Erythroblast (primary cell): Measurements from ENCODE around the gene SLC6A1.

ENCODE experiments used
- DNase-seq, 2 experiments: peaks; one replicate each; lab custom pipeline; 2025; lab: John Stamatoyannopoulos, UW
- GATA1 ChIP-seq: IDR thresholded peaks from 2 replicates; pipeline ENCODE4 v1.6.1; 2011; ENCODE audit warnings: low read depth, mild to moderate bottlenecking, control low read depth, low read length, moderate library complexity
- POLR2A ChIP-seq: IDR thresholded peaks from 2 replicates; pipeline ENCODE4 v1.6.1; 2011; ENCODE audit warnings: mild to moderate bottlenecking, low read length

Gene SLC6A1

GRCh38 chr3:10992017-10992942 lies at the start of gene SLC6A1:
SLC6A1 (plus strand) TSS chr3:10992748; CDS start chr3:11017212, 24,464 bp downstream.
- DNase-seq = no peak
- no peak for TF ChIP-seq POLR2A
- no peak for TF ChIP-seq GATA1

DNA sequence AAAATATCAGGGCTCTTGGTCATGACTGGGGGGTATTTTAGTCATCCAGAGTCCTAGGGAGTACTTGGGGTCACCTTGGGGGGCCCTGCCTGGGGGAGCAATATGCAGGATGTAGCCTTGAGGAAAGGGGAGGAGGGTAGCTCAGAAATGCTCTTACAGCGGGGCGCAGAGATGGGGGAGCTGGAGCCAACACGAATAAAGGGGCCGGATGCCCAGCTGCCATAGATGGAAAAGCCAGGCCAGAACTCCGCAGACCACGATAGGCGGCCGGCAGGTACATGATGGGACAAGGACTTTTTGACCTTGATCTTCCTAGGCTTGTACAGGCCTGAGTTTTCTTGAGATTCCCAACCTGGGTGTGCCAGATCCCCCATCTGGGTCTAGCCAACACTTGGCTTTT lies 47.7 kb upstream of the SLC6A1 start:
- no peak for DNase-seq
- TF ChIP-seq POLR2A (no peak), GATA1 (no peak)

DNA sequence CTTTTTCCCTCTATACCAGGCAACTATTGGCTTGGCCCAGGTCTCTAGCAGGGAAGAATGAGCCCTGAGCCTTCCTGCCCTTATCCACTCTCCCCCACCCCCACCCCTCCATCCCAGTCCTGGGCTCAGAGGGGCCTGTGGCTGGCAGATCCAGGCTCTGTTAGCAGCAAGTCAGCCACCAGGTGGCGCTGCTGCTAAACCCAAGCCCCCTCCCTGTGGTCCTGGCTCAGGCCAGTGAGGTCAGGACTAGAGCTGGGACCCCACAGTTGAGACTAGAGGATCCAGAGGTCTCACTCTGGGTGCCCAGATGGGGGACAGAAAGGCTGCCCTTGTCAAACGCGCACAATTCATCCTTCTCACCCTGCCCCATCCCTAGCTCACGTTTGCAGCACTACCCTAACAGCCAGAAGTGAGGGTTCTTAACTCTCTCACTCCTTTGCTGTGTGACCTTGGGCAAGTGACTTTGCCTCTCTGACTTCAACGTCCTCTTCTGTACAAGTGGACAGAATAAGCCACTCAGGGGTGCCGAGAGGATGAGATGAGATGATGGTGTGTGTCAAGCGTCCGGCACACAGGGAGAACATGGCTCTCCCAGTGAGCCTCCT lies 46.8 kb upstream of the SLC6A1 start:
- TF ChIP-seq GATA1 (no peak), POLR2A (no peak)
- DNase-seq = peak; percentile 48 to 71

DNA sequence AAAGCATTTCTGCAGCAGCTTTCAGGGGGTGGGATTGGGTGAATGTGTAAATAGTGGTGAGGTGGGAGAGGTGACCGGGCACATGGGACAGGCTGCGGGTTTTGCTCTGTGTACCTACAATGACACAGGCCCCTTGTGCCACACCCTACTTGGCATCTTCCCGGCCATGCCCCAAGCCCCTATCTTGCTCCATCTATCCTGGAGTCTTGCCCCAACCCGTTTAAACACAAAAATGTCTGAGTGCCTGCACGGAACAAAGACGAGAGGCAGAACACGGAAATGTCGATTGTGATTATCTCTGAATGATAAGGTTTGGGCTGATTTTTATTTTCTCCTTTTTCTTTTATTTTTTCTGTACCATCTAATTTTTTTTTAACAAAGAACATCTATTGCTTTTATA lies 46.0 kb upstream of the SLC6A1 start:
- no peak for DNase-seq
- TF ChIP-seq POLR2A = no peak
- TF ChIP-seq GATA1 = no peak

DNA sequence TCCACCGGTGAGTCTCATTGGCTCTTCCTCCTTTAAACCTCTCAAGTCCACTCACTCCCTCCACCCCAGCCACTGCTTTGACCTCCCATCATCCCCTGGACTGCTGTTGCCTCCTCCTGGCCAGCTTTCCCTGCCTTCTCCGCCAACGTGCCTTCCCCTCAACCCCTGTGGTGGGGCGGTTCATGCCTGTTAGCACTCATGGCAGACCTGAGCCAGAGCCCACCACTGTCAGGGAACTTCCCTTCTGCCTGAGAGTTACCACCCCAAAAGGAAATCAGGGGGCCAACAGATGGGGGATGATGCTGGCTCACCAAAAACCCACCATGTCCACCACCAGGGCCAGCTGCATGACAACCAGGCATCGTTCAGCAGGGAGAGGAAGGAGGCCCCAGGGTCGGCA lies 44.2 kb upstream of the SLC6A1 start:
- DNase-seq = no peak
- TF ChIP-seq GATA1 = no peak
- TF ChIP-seq POLR2A = no peak

DNA sequence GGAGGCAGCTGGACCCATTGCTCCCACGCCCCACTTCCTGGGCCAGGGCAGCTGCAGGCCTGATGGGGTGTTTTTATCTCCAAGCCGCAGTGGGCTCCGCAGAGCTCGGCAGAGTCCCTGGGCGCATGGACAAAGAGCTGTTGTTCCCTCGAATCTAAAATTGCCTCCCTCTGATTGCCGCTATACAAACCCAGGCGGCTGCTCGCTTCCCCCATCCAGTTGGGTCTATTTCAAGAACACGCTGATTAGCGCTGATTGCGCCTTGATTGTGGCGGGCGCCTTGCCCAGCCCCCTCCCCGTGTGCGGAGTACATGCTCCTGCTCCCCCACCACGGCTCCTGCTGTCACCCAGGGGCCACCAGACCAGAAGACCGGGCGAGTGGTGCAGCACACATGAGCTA lies 43.4 kb upstream of the SLC6A1 start:
- no peak for DNase-seq
- TF ChIP-seq POLR2A (no peak), GATA1 (no peak)

DNA sequence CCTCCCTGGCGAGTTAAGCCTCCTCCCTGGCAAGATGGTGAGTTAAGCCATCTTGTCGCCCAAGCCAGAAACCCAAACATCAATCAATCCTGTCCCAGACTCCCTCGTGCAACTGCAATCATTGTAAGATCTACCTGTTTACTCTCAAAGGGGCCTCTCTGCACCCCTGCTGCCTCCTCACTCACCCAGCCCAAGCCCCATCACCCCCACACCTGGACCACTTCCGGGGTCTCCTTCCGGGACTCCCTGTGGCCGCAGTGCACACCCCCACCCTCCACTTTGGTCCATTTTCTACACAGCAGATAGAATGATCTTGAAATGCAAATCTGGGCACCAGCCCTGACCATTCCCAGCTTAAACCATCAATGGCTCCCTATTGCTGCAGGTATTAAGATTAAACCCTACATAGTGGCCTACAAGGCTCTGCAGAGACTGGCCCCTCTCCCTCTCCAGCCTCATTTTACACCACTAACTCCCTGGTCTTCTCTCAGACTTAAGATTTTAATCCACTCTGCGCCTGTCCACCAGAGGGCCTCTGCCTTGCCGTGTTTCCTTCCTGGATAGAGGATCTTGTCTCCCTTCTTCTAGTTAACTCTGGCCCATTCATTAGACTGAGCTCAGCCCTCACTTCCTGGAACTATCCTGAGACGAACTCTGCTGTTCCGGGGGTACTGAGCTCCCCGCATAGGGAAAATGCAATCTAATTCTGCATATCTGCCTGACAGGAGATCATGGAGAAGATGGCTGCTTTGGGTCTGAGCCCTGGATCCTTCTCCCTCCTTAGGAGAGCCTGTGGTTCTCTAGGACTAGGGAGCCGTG lies 41.9 kb upstream of the SLC6A1 start:
- peak in 1 of 2 experiments; percentile 4 for DNase-seq
- TF ChIP-seq POLR2A = no peak
- TF ChIP-seq GATA1 = no peak

GRCh38 chr3:10951295-10951926 lies 41.1 kb upstream of the SLC6A1 start:
- DNase-seq = no peak
- TF ChIP-seq GATA1 = no peak
- TF ChIP-seq POLR2A = no peak

DNA sequence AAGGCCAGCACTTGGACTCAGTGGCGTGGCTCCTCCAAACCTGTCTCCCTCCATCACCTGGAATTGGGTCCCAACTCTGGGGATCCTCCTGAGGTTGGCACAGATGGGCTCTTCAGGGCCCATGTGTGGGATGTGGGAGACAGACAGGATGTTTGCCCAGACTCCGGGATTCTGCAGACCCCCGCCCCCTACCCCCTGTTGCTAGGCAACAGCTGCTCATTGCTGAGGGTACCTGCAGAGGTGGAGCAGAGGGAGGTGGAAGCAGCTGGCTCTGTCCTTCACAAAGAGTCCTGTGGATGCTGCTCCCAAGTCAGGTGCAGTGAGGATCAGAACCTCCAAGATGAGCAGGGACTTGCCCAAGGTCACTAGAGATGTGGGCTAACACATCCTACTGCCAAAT lies 40.0 kb upstream of the SLC6A1 start:
- DNase-seq = no peak
- no peak for TF ChIP-seq GATA1

DNA sequence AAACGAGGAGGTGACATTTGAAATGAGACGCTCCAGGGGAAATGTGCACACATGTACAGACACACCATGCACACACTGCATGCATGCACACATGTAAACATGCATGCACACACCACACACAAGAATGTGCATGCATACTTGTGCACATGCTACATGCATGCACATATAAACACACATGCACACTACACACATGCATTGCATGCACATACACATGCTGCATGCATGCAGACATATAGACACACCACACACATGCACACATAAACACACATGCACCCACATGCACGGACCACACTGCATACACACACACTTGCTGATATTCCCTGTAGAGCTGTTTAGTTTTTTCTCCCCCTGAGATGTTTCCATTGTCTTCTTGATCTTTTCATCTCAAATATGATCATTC lies 37.8 kb upstream of the SLC6A1 start:
- TF ChIP-seq GATA1 = no peak
- no peak for TF ChIP-seq POLR2A
- DNase-seq = no peak

- TF ChIP-seq GATA1 = no peak
- TF ChIP-seq POLR2A = no peak
Measured at GRCh38 chr3:10955711-10956453, 36.7 kb upstream of the SLC6A1 start.

DNA sequence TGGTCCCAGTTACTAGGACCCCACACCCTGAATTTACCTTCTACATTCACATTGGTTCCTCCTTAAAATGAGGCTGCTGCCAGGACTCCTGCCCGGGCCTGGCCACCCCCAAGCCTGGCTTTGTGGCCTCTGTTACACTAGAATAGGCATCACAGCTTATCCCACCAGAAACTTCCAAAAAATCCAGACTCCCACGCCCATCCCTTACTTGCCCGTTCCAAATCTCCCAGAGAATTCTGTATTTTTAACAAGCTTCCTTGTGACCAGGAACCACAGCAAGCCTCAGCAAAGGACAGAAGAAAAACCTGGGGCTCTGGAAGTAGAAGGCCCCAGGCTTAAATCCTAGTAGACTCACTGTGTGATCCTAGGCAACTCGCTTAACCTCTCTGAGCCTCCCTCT lies 36.0 kb upstream of the SLC6A1 start:
- no peak for DNase-seq
- TF ChIP-seq GATA1 (no peak), POLR2A (no peak)

More at GRCh38 chr3:10955711-10956453, 36.7 kb upstream of the SLC6A1 start:
- DNase-seq = no peak
